ENCODE measurements around the gene ASF1A.

The ASF1A gene

GRCh38 chr6:118913161-118913560 is 19.2 kb downstream of the ASF1A start:
- DNase-seq (ENCODE audit: low spot score), result no peak

- DNase-seq (ENCODE audit: low spot score), result no peak
Observed at GRCh38 chr6:118914598-118914997, 20.6 kb downstream of the ASF1A start.

GRCh38 chr6:118917546-118918328 is 23.8 kb downstream of the ASF1A start:
- peak; percentile 76 for DNase-seq (ENCODE audit: low spot score)

GRCh38 chr6:118918329-118918725 is 24.4 kb downstream of the ASF1A start:
- no peak for DNase-seq (ENCODE audit: low spot score)

GRCh38 chr6:118921084-118921483 is 27.1 kb downstream of the ASF1A start:
- DNase-seq (ENCODE audit: low spot score), result no peak

GRCh38 chr6:118923035-118923434 is 29.1 kb downstream of the ASF1A start:
- DNase-seq (ENCODE audit: low spot score), result no peak

GRCh38 chr6:118930680-118931079 is 36.7 kb downstream of the ASF1A start:
- DNase-seq (ENCODE audit: low spot score), result no peak

GRCh38 chr6:118931436-118931835 is 37.5 kb downstream of the ASF1A start:
- no peak for DNase-seq (ENCODE audit: low spot score)

GRCh38 chr6:118932421-118932820 is 38.5 kb downstream of the ASF1A start:
- peak; percentile 57 for DNase-seq (ENCODE audit: low spot score)

- DNase-seq (ENCODE audit: low spot score), result no peak
Observed at GRCh38 chr6:118933855-118934460, 40.0 kb downstream of the ASF1A start.

GRCh38 chr6:118934461-118935330 is 40.7 kb downstream of the ASF1A start, which contains the start of gene MCM9:
MCM9 (minus strand) TSS chr6:118935159; CDS start chr6:118931723, 3,436 bp downstream.
- peak; percentile 95 for DNase-seq (ENCODE audit: low spot score)

GRCh38 chr6:118935331-118935668 is 41.3 kb downstream of the ASF1A start:
- no peak for DNase-seq (ENCODE audit: low spot score)

- DNase-seq (ENCODE audit: low spot score), result no peak
Observed at GRCh38 chr6:118935978-118936703, 42.2 kb downstream of the ASF1A start.

- no peak for DNase-seq (ENCODE audit: low spot score)
Observed at GRCh38 chr6:118939683-118940082, 45.7 kb downstream of the ASF1A start.

- no peak for DNase-seq (ENCODE audit: low spot score)
Observed at GRCh38 chr6:118940770-118941169, 46.8 kb downstream of the ASF1A start.

GRCh38 chr6:118945217-118945616 is 51.3 kb downstream of the ASF1A start:
- DNase-seq (ENCODE audit: low spot score), result no peak

GRCh38 chr6:118952683-118953082 is 58.7 kb downstream of the ASF1A start:
- no peak for DNase-seq (ENCODE audit: low spot score)

GRCh38 chr6:118953391-118953790 is 59.4 kb downstream of the ASF1A start:
- DNase-seq (ENCODE audit: low spot score), result no peak
